Parathyroid adenoma (tissue), 2 donors: ENCODE measurements around the gene HMBS.

ENCODE experiments used
- H2AFZ ChIP-seq: fragments of 300-600 bp; sonication (generic); one replicate; pipeline ENCODE4 v1.7.0; 2017; ENCODE audit warnings: antibody characterized with exemption, mild to moderate bottlenecking
- H3K27ac ChIP-seq: fragments of 300-600 bp; sonication (generic); one replicate; pipeline ENCODE4 v1.7.0; 2017
- H3K27me3 ChIP-seq: fragments of 300-600 bp; sonication (generic); one replicate; pipeline ENCODE4 v1.7.0; 2017; ENCODE audit warnings: low read length; ENCODE audit not compliant: control insufficient read depth, insufficient read depth
- H3K36me3 ChIP-seq: fragments of 300-600 bp; sonication (generic); one replicate; pipeline ENCODE4 v1.7.0; 2017; ENCODE audit warnings: low read length; ENCODE audit not compliant: control insufficient read depth, insufficient read depth
- H3K4me1 ChIP-seq: fragments of 300-600 bp; sonication (generic); one replicate; pipeline ENCODE4 v1.7.0; 2017; ENCODE audit warnings: control low read depth
- H3K4me2 ChIP-seq: fragments of 300-600 bp; sonication (generic); one replicate; pipeline ENCODE4 v1.7.0; 2017; ENCODE audit warnings: low read length
- H3K4me3 ChIP-seq: fragments of 300-600 bp; sonication (generic); one replicate; pipeline ENCODE4 v1.7.0; 2017; ENCODE audit warnings: low read depth, low read length
- H3K79me2 ChIP-seq: fragments of 300-600 bp; sonication (generic); one replicate; pipeline ENCODE4 v1.7.0; 2017; ENCODE audit warnings: control low read depth
- H3K9ac ChIP-seq: fragments of 300-600 bp; sonication (generic); one replicate; pipeline ENCODE4 v1.7.0; 2017; ENCODE audit warnings: mild to moderate bottlenecking
- H3K9me3 ChIP-seq: fragments of 300-600 bp; sonication (generic); one replicate; pipeline ENCODE4 v1.7.0; 2017; ENCODE audit warnings: low read length; ENCODE audit not compliant: control insufficient read depth
- CTCF ChIP-seq: fragments of 300-600 bp; sonication (generic); IDR thresholded peaks from one replicate; pipeline ENCODE4 v1.7.0; 2017; ENCODE audit warnings: antibody characterized with exemption, mild to moderate bottlenecking
- donor health status: primary hyperparathyroidism.

HMBS gene

GRCh38 chr11:119113716-119114115 lies 29.0 kb downstream of the HMBS start:
- Histone ChIP-seq H3K4me3 (no peak overlapping the region), H3K27ac (no peak overlapping the region), H3K4me1 (no peaks in the 10 kb centered on the region), H3K27me3 (no peaks in the 10 kb centered on the region), H2AFZ (no peak overlapping the region), H3K36me3 (no peaks in the 10 kb centered on the region), H3K79me2 (no peaks in the 10 kb centered on the region), H3K9me3 (no peaks in the 10 kb centered on the region), H3K4me2 (no peak overlapping the region), H3K9ac (no peak overlapping the region)
- TF ChIP-seq CTCF: no peak

- H3K27me3 ChIP-seq: no peaks in the 10 kb centered on the region
- H2AFZ ChIP-seq: no peak overlapping the region
- H3K4me2 ChIP-seq: no peak overlapping the region
- no peaks in the 10 kb centered on the region for H3K36me3 ChIP-seq
- no peak overlapping the region for H3K4me3 ChIP-seq
- H3K79me2 ChIP-seq: no peaks in the 10 kb centered on the region
- TF ChIP-seq CTCF: no peak
- no peak overlapping the region for H3K9ac ChIP-seq
- H3K9me3 ChIP-seq: no peaks in the 10 kb centered on the region
- no peak overlapping the region for H3K27ac ChIP-seq
- H3K4me1 ChIP-seq: no peaks in the 10 kb centered on the region
Measured at GRCh38 chr11:119114351-119114750, 29.7 kb downstream of the HMBS start.

- Histone ChIP-seq H3K27me3 (no peaks in the 10 kb centered on the region), H3K4me2 (no peak overlapping the region), H3K9ac (no peak overlapping the region), H3K4me1 (peaks cover 3% of the 10 kb centered on the region), H3K9me3 (no peaks in the 10 kb centered on the region), H3K4me3 (no peak overlapping the region), H3K36me3 (no peaks in the 10 kb centered on the region), H3K27ac (no peak overlapping the region), H2AFZ (no peak overlapping the region), H3K79me2 (no peaks in the 10 kb centered on the region)
- no peak for TF ChIP-seq CTCF
Measured at GRCh38 chr11:119115484-119116234, 31.0 kb downstream of the HMBS start.

- no peak overlapping the region for H3K4me3 ChIP-seq
- H3K9ac ChIP-seq: no peak overlapping the region
Measured at GRCh38 chr11:119116235-119116594, 31.5 kb downstream of the HMBS start.

More at GRCh38 chr11:119116235-119116594, 31.5 kb downstream of the HMBS start:
- TF ChIP-seq CTCF: no peak
- no peaks in the 10 kb centered on the region for H3K79me2 ChIP-seq
- no peaks in the 10 kb centered on the region for H3K36me3 ChIP-seq
- no peak overlapping the region for H3K27ac ChIP-seq
- H3K27me3 ChIP-seq: no peaks in the 10 kb centered on the region
- peaks cover 5% of the 10 kb centered on the region for H3K4me1 ChIP-seq
- H3K4me2 ChIP-seq: no peak overlapping the region
- no peaks in the 10 kb centered on the region for H3K9me3 ChIP-seq
- H2AFZ ChIP-seq: no peak overlapping the region
